Fibroblast of the aortic adventitia (primary cell): Measurements from ENCODE around the gene GREB1L. TPM values are rescaled to one million over a fixed set of nuclear protein-coding genes. Genes with fewer than 3 reads are reported as not detected.

ENCODE experiments used
- DNase-seq: peaks from one replicate; pipeline ENCODE4 v3.0.0-alpha.2; 2010; ENCODE audit warnings: low read depth
- H3K4me3 ChIP-seq: 2 replicates; pipeline ENCODE4 v1.5.1; 2011; ENCODE audit warnings: low read depth, mild to moderate bottlenecking, control low read depth, low read length, moderate library complexity
- total RNA-seq: library from RNA; depleted of rRNA; stranded (reverse); fragments of >200 nt; gene quantifications from 2 replicates; pipeline ENCODE4 v1.2.3, GENCODE V29; 2012; ENCODE audit warnings: low replicate concordance
- TF ChIP-seq, protein P1 (sequence below): IDR thresholded peaks from 2 replicates; pipeline ENCODE4 v1.5.1; 2011; ENCODE audit warnings: mild to moderate bottlenecking, low read length, control low read depth, inconsistent platforms; ENCODE audit not compliant: insufficient read depth

The GREB1L gene
- total RNA-seq, 1 donor, result 1.9 TPM

DNA sequence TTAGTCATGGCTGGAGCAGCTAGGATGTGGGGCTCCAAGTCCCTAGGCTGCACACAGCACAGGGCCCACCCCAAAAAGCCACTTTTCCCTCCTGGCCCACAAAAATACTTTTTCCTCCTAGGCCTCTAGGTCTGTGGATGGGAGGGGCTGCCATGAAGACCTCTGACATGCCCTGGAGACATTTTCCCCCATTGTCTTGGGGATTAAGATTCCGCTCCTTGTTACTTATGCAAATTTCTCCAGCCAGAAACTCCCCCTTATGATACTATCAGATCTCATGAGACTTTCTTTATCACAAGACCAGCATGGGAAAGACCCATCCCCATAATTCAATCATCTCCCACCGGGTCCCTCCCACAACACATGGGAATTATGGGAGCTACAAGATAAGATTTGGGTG is 232.6 kb downstream of the GREB1L start:
- no peak for DNase-seq
- TF ChIP-seq, protein P1, sequence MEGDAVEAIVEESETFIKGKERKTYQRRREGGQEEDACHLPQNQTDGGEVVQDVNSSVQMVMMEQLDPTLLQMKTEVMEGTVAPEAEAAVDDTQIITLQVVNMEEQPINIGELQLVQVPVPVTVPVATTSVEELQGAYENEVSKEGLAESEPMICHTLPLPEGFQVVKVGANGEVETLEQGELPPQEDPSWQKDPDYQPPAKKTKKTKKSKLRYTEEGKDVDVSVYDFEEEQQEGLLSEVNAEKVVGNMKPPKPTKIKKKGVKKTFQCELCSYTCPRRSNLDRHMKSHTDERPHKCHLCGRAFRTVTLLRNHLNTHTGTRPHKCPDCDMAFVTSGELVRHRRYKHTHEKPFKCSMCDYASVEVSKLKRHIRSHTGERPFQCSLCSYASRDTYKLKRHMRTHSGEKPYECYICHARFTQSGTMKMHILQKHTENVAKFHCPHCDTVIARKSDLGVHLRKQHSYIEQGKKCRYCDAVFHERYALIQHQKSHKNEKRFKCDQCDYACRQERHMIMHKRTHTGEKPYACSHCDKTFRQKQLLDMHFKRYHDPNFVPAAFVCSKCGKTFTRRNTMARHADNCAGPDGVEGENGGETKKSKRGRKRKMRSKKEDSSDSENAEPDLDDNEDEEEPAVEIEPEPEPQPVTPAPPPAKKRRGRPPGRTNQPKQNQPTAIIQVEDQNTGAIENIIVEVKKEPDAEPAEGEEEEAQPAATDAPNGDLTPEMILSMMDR, result no peak
- H3K4me3 ChIP-seq, result no peak overlapping the region

DNA sequence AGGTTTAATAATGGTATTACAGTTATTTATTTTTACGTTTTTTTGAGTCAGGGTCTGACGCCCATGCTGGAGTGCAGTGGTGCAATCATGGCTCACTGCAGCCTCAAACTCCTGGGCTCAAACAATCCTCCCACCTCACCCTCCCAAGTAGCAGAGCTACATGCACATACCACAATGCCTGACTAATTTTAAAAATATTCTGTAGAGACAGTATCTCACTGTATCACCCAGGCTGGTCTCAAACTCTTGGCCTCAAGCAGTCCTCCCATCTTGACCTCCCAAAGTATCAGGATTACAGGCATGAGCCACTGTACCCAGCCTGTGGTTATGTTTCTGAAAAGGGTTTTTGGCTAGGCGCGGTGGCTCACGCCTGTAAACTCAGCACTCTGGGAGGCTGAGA is 237.7 kb downstream of the GREB1L start:
- H3K4me3 ChIP-seq, result no peak overlapping the region
- TF ChIP-seq, protein P1, result no peak
- no peak for DNase-seq

DNA sequence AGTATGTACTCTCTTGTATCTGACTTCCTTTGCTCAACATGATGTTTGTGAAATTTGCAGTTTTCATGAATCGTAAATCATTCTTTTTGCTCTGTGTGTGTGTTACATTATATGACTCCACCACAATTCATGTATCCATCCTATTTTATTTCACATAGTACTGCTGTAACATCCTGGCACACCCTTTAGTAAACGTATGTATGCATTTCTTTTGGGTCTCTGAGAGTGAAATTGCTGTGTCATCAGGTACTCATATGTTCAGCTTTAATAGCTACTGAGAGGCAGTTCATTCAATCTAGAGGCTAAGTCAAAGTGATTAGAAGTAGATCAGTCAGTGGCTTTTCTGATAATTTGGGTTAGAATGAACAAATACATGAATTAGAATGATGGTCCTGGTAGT is 239.7 kb downstream of the GREB1L start:
- no peak for DNase-seq
- TF ChIP-seq, protein P1, result no peak
- no peak overlapping the region for H3K4me3 ChIP-seq

DNA sequence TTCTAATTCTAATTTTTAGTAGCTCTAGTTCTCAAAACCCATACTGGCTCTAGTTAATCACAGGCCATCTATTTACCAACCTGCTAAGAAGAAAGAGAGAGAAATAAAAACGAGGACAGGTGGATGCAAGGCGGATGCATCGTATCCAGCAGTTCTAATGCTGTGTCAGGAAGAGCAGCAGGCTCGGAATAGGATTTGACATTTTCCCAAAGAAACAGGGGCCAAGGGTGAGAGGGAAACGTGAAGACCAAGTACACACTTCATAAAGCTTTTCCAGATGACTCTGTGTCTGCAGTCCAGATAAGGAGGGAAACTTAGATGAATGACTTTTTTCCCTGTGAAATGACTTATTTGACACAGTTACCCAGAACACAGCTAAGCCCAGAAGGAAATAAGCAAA is 241.0 kb downstream of the GREB1L start:
- TF ChIP-seq, protein P1, result no peak
- no peak overlapping the region for H3K4me3 ChIP-seq
- no peak for DNase-seq

DNA sequence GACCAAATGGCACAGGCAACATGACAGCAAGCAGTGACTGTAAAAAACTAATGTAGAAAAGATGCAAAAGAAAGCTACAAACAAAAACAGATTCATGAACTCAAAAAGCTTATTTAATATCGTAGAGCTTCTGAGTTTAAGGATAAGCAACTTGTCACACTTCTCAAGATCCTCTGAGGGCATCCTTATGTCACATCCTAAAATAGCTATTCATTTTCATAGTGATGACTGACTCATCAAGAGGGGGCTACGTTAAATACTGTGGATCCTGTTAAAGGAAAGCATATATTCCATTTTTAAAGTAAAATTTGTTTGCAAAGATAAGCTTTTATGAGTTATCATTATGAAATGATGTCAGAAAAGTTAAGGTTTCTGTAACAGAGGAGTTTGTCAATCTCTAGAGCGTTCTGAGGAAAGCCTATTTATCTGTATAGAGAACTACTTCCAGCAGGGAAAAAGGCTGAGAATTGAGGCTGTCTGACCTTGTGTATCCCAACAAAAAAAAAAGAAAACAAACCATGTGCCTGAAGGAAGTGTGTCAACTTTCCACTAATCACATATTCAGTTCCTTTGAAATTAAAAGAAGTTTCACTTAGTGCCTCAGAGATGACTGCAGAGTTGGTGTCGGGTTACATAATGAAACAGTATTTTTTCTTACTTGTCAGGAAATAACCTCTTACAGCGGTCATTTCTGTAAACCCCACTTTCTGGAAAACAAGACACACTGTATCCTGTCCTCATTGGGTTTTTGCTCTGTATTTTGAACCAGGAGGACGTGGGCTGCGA is 243.0 kb downstream of the GREB1L start:
- TF ChIP-seq, protein P1, result no peak
- H3K4me3 ChIP-seq, result no peak overlapping the region
- DNase-seq, result peak; percentile 16

DNA sequence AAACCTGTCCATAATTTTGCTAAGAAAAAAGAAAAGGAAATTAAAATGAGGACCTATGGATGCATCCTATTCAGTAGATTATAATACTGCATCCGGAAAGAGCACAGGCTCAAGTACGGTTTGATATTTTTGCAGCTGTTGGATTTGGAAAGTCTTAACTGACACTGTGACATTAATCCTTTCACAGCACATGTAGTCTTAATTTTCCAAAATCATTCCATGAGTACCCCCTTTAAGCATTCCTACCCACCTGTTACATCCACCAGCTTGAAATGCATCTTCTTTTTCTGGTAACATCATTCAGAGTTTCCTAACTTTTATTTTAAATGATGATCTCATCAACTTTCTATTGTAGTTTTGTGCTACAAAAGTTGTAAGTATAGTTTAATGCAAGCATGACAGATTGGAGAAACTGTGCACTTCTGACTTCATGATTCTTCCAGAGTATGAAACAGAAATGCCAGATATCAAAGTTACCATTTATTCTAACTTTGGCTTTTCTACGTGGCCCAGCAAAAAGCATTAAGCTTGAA is 244.9 kb downstream of the GREB1L start:
- no peak overlapping the region for H3K4me3 ChIP-seq
- DNase-seq, result no peak
- TF ChIP-seq, protein P1, result no peak
